B cell (primary cell): Measurements from ENCODE around the gene FAM107B. TPM values are rescaled to one million over a fixed set of nuclear protein-coding genes. Genes with fewer than 3 reads are reported as not detected.
A peak's percentile ranks its signal among the peaks of the same experiment; 100 is the strongest.

Experiments
- ATAC-seq: fragments of 200-7000 bp; cut with Tn5 transposase; one replicate; pipeline ENCODE4 v1.10.0; 2021; ENCODE audit warnings: low read depth, mild to moderate bottlenecking, moderate number of reproducible peaks, moderate library complexity
- CTCF ChIA-PET: fragments of 350-600 bp; sonication (Branson Sonifier 250); formaldehyde crosslinking; loops from one replicate; lab custom pipeline; 2021; ENCODE audit warnings: antibody characterized with exemption, inconsistent platforms; lab: Charles Lee
- POLR2A ChIA-PET: fragments of 350-600 bp; sonication (Branson Sonifier 250); formaldehyde crosslinking; loops from one replicate; lab custom pipeline; 2021; ENCODE audit warnings: antibody characterized with exemption; lab: Charles Lee
- DNase-seq: peaks from one replicate; pipeline ENCODE4 v3.0.0; 2013
- H2AFZ ChIP-seq: 2 replicates; pipeline ENCODE4 v1.6.1; 2012; ENCODE audit warnings: mild to moderate bottlenecking, low read depth, low read length; ENCODE audit not compliant: insufficient read depth, poor library complexity, severe bottlenecking
- H3K27ac ChIP-seq, 2 donors: 1 replicate in 1 of 2; 2 replicates in 1 of 2; pipeline ENCODE4 v1.5.1; 2012 to 2013; ENCODE audit warnings: low read length in 2 of 2, mild to moderate bottlenecking in 2 of 2, moderate library complexity in 1 of 2
- H3K27me3 ChIP-seq, 4 experiments: fragments of 200-600 bp in 1 of 4; sonication (generic) in 1 of 4; replicated peaks in 1 of 4; 1 replicate in 2 of 4; 2 replicates in 2 of 4; pipeline versions ENCODE4 v1.6.1 to v1.7.0; 2013 to 2016; ENCODE audit warnings: low read length in 3 of 4, mild to moderate bottlenecking in 2 of 4, mixed read lengths in 1 of 4, moderate library complexity in 1 of 4; ENCODE audit not compliant: insufficient read depth in 4 of 4, control insufficient read depth in 3 of 4; ENCODE audit errors: control extremely low read depth in 1 of 4
- H3K36me3 ChIP-seq, 2 experiments: replicated peaks in 1 of 2; 1 replicate in 1 of 2; 2 replicates in 1 of 2; pipeline versions ENCODE4 v1.6.1 to v1.7.1; 2013; ENCODE audit warnings: low read length in 1 of 2; ENCODE audit not compliant: insufficient read depth in 2 of 2, control insufficient read depth in 1 of 2; ENCODE audit errors: control extremely low read depth in 1 of 2, extremely low read depth in 1 of 2
- H3K4me1 ChIP-seq, 2 donors: fragments of 200-600 bp in 1 of 2; sonication (generic) in 1 of 2; 1 replicate in 1 of 2; 2 replicates in 1 of 2; pipeline versions ENCODE4 v1.5.1 to v1.6.1; 2013 to 2017; ENCODE audit warnings: low read length in 2 of 2; ENCODE audit not compliant: control insufficient read depth in 2 of 2, insufficient read depth in 2 of 2
- H3K4me2 ChIP-seq: replicated peaks from 2 replicates; pipeline ENCODE3; 2012; ENCODE audit warnings: mild to moderate bottlenecking, low read depth, low read length; ENCODE audit not compliant: poor library complexity, severe bottlenecking
- H3K4me3 ChIP-seq, 5 experiments: fragments of 200-600 bp in 1 of 5; sonication (generic) in 1 of 5; 1 replicate in 3 of 5; 2 replicates in 2 of 5; pipeline versions ENCODE4 v1.5.1 to v1.7.0; 2011 to 2016; ENCODE audit warnings: low read length in 4 of 5, mild to moderate bottlenecking in 4 of 5, low read depth in 2 of 5, control low read depth in 1 of 5, moderate library complexity in 1 of 5; ENCODE audit not compliant: insufficient read depth in 1 of 5; ENCODE audit errors: control extremely low read depth in 1 of 5, extremely low read depth in 1 of 5
- H3K79me2 ChIP-seq: fragments of 200-600 bp; sonication (generic); one replicate; pipeline ENCODE4 v1.6.0; 2016; ENCODE audit warnings: low read length; ENCODE audit not compliant: control insufficient read depth, insufficient read depth
- H3K9ac ChIP-seq: fragments of 200-600 bp; sonication (generic); 2 replicates; pipeline ENCODE4 v1.6.1; 2017; ENCODE audit warnings: mild to moderate bottlenecking, low read length, moderate library complexity
- H3K9me3 ChIP-seq, 3 donors: one replicate each; pipeline versions ENCODE4 v1.6.1 to v1.7.1; 2013; ENCODE audit warnings: low read length in 2 of 3; ENCODE audit not compliant: control insufficient read depth in 2 of 3, insufficient read depth in 1 of 3; ENCODE audit errors: control extremely low read depth in 1 of 3
- H4K20me1 ChIP-seq: 2 replicates; pipeline ENCODE4 v1.6.0; 2012; ENCODE audit warnings: mild to moderate bottlenecking, low read length; ENCODE audit not compliant: insufficient read depth, control insufficient read depth, poor library complexity, severe bottlenecking
- H3K27ac Mint-ChIP-seq: one replicate; pipeline ENCODE4 v1.8.0; 2021; ENCODE audit warnings: mixed read lengths
- H3K27me3 Mint-ChIP-seq: one replicate; pipeline ENCODE4 v1.8.0; 2021; ENCODE audit warnings: mixed read lengths
- H3K4me1 Mint-ChIP-seq: one replicate; pipeline ENCODE4 v1.8.0; 2021; ENCODE audit warnings: mixed read lengths
- H3K4me3 Mint-ChIP-seq: one replicate; pipeline ENCODE4 v1.8.0; 2021; ENCODE audit warnings: mixed read lengths
- H3K9me3 Mint-ChIP-seq: one replicate; pipeline ENCODE4 v1.8.0; 2022; ENCODE audit warnings: mixed read lengths; ENCODE audit not compliant: insufficient read depth
- CTCF ChIP-seq: fragments of 200-600 bp; IDR thresholded peaks from one replicate; pipeline ENCODE4 v1.8.0; 2022; ENCODE audit warnings: antibody characterized with exemption, mild to moderate bottlenecking
- EZH2 ChIP-seq: IDR thresholded peaks from 2 replicates; pipeline ENCODE4 v1.6.1; 2012; ENCODE audit warnings: borderline replicate concordance, low read depth, mild to moderate bottlenecking, moderate library complexity, low read length; ENCODE audit not compliant: insufficient read depth, poor library complexity, severe bottlenecking
- WGBS: methylation state at CpG from one replicate; pipeline ENCODE4 v1.1.5; 2013; ENCODE audit warnings: missing lambda C conversion rate; ENCODE audit not compliant: insufficient coverage; 5-methylcytosine and 5-hydroxymethylcytosine counted together
- intact Hi-C: fragments of 100-400 bp; cut with micrococcal nuclease; formaldehyde crosslinking; loops from one replicate; pipeline ENCODE4 v1.10.0; 2022
- polyA plus RNA-seq: library from polyadenylated mRNA; depleted of rRNA; stranded (reverse); fragments of >200 nt; gene quantifications from 2 replicates; pipeline ENCODE4 v1.2.3, GENCODE V29; 2012
- total RNA-seq, 2 donors: library from RNA; stranded (reverse); fragments of 120-200 nt in 1 of 2; gene quantifications; 1 replicate in 1 of 2; 2 replicates in 1 of 2; pipeline versions ENCODE4 v1.2.3 to v1.2.4, GENCODE V29; 2013 to 2022

The FAM107B gene
- total and polyA plus RNA-seq, 2 donors (not counting 1 experiment from before 2014, with no cell fraction given), result 31.9 to 318 TPM

- H3K9me3 ChIP-seq, result no peaks in the 10 kb centered on the region
- H3K27ac ChIP-seq, result peak overlapping the region; percentile 84
- TF ChIP-seq CTCF (no peak), EZH2 (no peak)
- ChIA-PET POLR2A (interaction anchor here (1.1 kb wide), 1 partner anchor 13 kb away, joined by 3 read pairs; no protein-coding TSS in a partner anchor), CTCF (interaction anchor here (1.1 to 6.1 kb wide), 5 partner anchors 10 to 85 kb away, joined by 3 to 47 read pairs (median 16); no protein-coding TSS in a partner anchor)
- H3K27ac Mint-ChIP-seq, result peak overlapping the region; percentile 95
- intact Hi-C loops, result loop anchor here (2.0 kb wide), 1 partner anchor 13 kb away; no protein-coding TSS in a partner anchor
- no peaks in the 10 kb centered on the region for H3K27me3 ChIP-seq
- peak overlapping the region; percentile 16 for H3K4me2 ChIP-seq
- peaks cover 8% of the 10 kb centered on the region for H3K79me2 ChIP-seq
- H3K4me3 ChIP-seq, result no peak overlapping the region
- no peaks in the 10 kb centered on the region for H3K27me3 Mint-ChIP-seq
- DNase-seq (no peak), ATAC-seq (no peak)
- no peak overlapping the region for H2AFZ ChIP-seq
- H3K4me1 ChIP-seq, result peaks cover 77 to 83% of the 10 kb centered on the region in 2 donors
- H3K4me1 Mint-ChIP-seq, result peaks cover 81% of the 10 kb centered on the region
- H3K9ac ChIP-seq, result no peak overlapping the region
- H3K4me3 Mint-ChIP-seq, result no peak overlapping the region
- no peaks in the 10 kb centered on the region for H3K9me3 Mint-ChIP-seq
- WGBS, result 100% methylated on average over 5 of the region's 11 CpGs
- H4K20me1 ChIP-seq, result no peaks in the 10 kb centered on the region
- H3K36me3 ChIP-seq, result no peaks in the 10 kb centered on the region
These were observed 36.7 kb downstream of the FAM107B start for GRCh38 chr10:14737808-14738545.
